Measurements from ENCODE around the gene GPX4.

GPX4 gene

GRCh38 chr19:1103708-1104310 is at the start of gene GPX4:
Gene GPX4 (plus strand): TSS chr19:1103994. CDS start chr19:1104044, 50 bp downstream.
- POLR2A ChIA-PET, result interaction anchor here (1.0 to 3.4 kb wide), 4 partner anchors 9 to 106 kb away, joined by 3 to 41 read pairs (median 9); partner anchors contain the start of gene CNN2
- CTCF ChIA-PET, result interaction anchor here (0.8 to 4.4 kb wide), 4 partner anchors 9 to 135 kb away, joined by 3 to 30 read pairs (median 4); partner anchors contain the start of gene CBARP
- H3K4me3 ChIP-seq (ENCODE audit: low read depth, low read length), result peak within 1 kb of the TSS; percentile 78
- TF ChIP-seq CTCF (IDR thresholded peaks at IDR 0.05; ENCODE audit: insufficient read depth, low read length, missing control alignments), result no peak
- peak; percentile 93 for DNase-seq (ENCODE audit: low read depth, low spot score)

GRCh38 chr19:1054102-1055027 is 49.4 kb upstream of the GPX4 start:
- DNase-seq (ENCODE audit: low read depth, low spot score), result no peak
- H3K4me3 ChIP-seq (ENCODE audit: low read depth, low read length), result no peak overlapping the region
- ChIA-PET CTCF (interaction anchor here (2.4 kb wide), 1 partner anchor 11 kb away, joined by 15 read pairs; the partner anchor contains the start of gene ARHGAP45), POLR2A (interaction anchor here (0.6 kb wide), 1 partner anchor 13 kb away, joined by 3 read pairs; no protein-coding TSS in a partner anchor)
- no peak for TF ChIP-seq CTCF (IDR thresholded peaks at IDR 0.05; ENCODE audit: insufficient read depth, low read length, missing control alignments)

GRCh38 chr19:1055028-1055425 is 48.8 kb upstream of the GPX4 start:
- CTCF ChIA-PET, result interaction anchor here (2.4 kb wide), 1 partner anchor 11 kb away, joined by 15 read pairs; the partner anchor contains the start of gene ARHGAP45
- no peak overlapping the region for H3K4me3 ChIP-seq (ENCODE audit: low read depth, low read length)
- TF ChIP-seq CTCF (IDR thresholded peaks at IDR 0.05; ENCODE audit: insufficient read depth, low read length, missing control alignments), result no peak
- POLR2A ChIA-PET, result interaction anchor here (0.6 kb wide), 1 partner anchor 14 kb away, joined by 3 read pairs; no protein-coding TSS in a partner anchor
- no peak for DNase-seq (ENCODE audit: low read depth, low spot score)

- H3K4me3 ChIP-seq (ENCODE audit: low read depth, low read length), result no peak overlapping the region
- no peak for TF ChIP-seq CTCF (IDR thresholded peaks at IDR 0.05; ENCODE audit: insufficient read depth, low read length, missing control alignments)
- CTCF ChIA-PET, result interaction anchor here (0.7 to 1.1 kb wide), 3 partner anchors 9 to 144 kb away, joined by 3 to 4 read pairs (median 3); no protein-coding TSS in a partner anchor
- DNase-seq (ENCODE audit: low read depth, low spot score), result no peak
- POLR2A ChIA-PET, result no interaction called here
Observed at GRCh38 chr19:1055886-1056620, 47.7 kb upstream of the GPX4 start.

- ChIA-PET POLR2A (interaction anchor here (0.6 kb wide), 1 partner anchor 15 kb away, joined by 3 read pairs; no protein-coding TSS in a partner anchor), CTCF (interaction anchor here (0.7 to 1.9 kb wide), 3 partner anchors 8 to 15 kb away, joined by 3 to 5 read pairs (median 4); no protein-coding TSS in a partner anchor)
- no peak for TF ChIP-seq CTCF (IDR thresholded peaks at IDR 0.05; ENCODE audit: insufficient read depth, low read length, missing control alignments)
- DNase-seq (ENCODE audit: low read depth, low spot score), result no peak
- no peak overlapping the region for H3K4me3 ChIP-seq (ENCODE audit: low read depth, low read length)
Observed at GRCh38 chr19:1057176-1057855, 46.5 kb upstream of the GPX4 start.

All from AG04449 (cell line).